ENCODE data around the gene MLLT1. TPM values are rescaled to one million over a fixed set of nuclear protein-coding genes. Genes with fewer than 3 reads are reported as not detected.

The MLLT1 gene
- total and polyA plus RNA-seq, 2 of the 8 experiments (the other 6 are each of a cell fraction or from before 2014, with no cell fraction given) = 18.8 to 45.1 TPM

DNA sequence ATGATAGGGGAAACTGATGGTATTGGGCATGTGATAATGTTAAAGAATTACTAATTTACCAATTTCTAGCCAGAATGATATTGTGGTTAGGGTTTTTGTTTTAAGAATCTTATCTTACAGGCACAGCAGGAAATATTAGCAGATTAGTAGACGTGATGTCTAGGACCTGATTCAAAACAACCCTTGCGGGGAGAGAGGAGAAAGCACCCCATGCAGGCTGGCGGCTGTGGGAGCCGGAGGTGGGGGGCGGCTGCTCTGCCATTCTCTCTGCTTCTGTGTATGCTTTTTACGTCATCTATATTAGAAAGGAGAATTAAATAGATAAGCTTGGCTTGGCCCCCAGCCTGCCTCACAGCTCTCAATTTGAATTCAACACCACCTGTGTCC, 41.5 kb downstream of the MLLT1 start:
- DNase-seq (ENCODE audit: low read depth in 1 of 2, low spot score in 2 of 2) (no peak), FAIRE-seq (no peak)
- H3K9ac ChIP-seq (replicated peaks in 1 of 4; ENCODE audit: extremely low read depth in 1 of 4, low read depth in 3 of 4, low read length in 3 of 4) = no peak overlapping the region
- ChIA-PET POLR2A (ENCODE audit: partially characterized antibody) (interaction anchor here (0.7 kb wide), 1 partner anchor 16 kb away, joined by 3 read pairs; no protein-coding TSS in a partner anchor), CTCF (ENCODE audit: partially characterized antibody) (interaction anchor here (0.6 to 3.7 kb wide), 7 partner anchors 8 to 134 kb away, joined by 3 to 19 read pairs (median 5); no protein-coding TSS in a partner anchor)
- no peak overlapping the region for H4K5ac ChIP-seq (ENCODE audit: insufficient read length, low read depth, low read length)
- peaks cover 0 to 8% (median 2%) of the 10 kb centered on the region in 4 experiments; a peak in 3 of 7 replicates for H3K4me1 ChIP-seq (replicated peaks in 1 of 4; ENCODE audit: control insufficient read depth in 3 of 4, insufficient read depth in 4 of 4, low read length in 3 of 4)
- no peak overlapping the region for H2BK12ac ChIP-seq (ENCODE audit: low read depth, low read length)
- no peak overlapping the region for H4K91ac ChIP-seq (replicated peaks; ENCODE audit: insufficient read length, low read length)
- H2BK5ac ChIP-seq (ENCODE audit: low read depth, low read length) = no peak overlapping the region
- H3K27ac ChIP-seq (ENCODE audit: low read depth, low read length) = no peak overlapping the region
- no peak overlapping the region for H3K4ac ChIP-seq (replicated peaks; ENCODE audit: insufficient read length, low read depth, low read length)
- peaks cover 25 to 59% of the 10 kb centered on the region in 2 experiments for H4K20me1 ChIP-seq (replicated peaks in 1 of 2; ENCODE audit: control insufficient read depth in 1 of 2, insufficient read depth in 2 of 2, low read length in 2 of 2)
- peaks cover 4% of the 10 kb centered on the region; the same call in 1 of the 2 replicates for H3K23me2 ChIP-seq (ENCODE audit: low read depth, low read length)
- 88% methylated on average over 6 of the region's 6 CpGs; no CpG with 5 or more reads in 1 of the 2 experiments for WGBS, 2 experiments (ENCODE audit: extremely low coverage in 1 of 2, insufficient coverage in 1 of 2, insufficient read length in 1 of 2, insufficient replicate concordance in 2 of 2, low coverage in 1 of 2, low lambda C conversion rate in 2 of 2, missing lambda C conversion rate in 1 of 2)
- no peak overlapping the region for H3K56ac ChIP-seq (replicated peaks; ENCODE audit: insufficient read length, low read depth, low read length)
- H3K14ac ChIP-seq (ENCODE audit: insufficient read length) = no peak overlapping the region
- 0 out of 2 replicates have a peak overlapping the region, but pooled peaks have one; percentile 14 for H4K8ac ChIP-seq (ENCODE audit: extremely low read depth, insufficient read depth, low read length)
- H3K36me3 ChIP-seq (ENCODE audit: control insufficient read depth in 2 of 4, insufficient read depth in 4 of 4, low read length in 3 of 4) = no peaks in the 10 kb centered on the region; a peak in 4 of 8 replicates
- no peak overlapping the region for H2BK15ac ChIP-seq (ENCODE audit: low read length)
- TF ChIP-seq POLR2A (IDR thresholded peaks at IDR 0.05; ENCODE audit: control extremely low read depth in 1 of 2, low read depth in 2 of 2, low read length in 2 of 2) = no peak
- TF ChIP-seq, protein P1, sequence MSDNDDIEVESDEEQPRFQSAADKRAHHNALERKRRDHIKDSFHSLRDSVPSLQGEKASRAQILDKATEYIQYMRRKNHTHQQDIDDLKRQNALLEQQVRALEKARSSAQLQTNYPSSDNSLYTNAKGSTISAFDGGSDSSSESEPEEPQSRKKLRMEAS (IDR thresholded peaks at IDR 0.05) = no peak
- no peak for TF ChIP-seq RXRA (IDR thresholded peaks at IDR 0.05; ENCODE audit: insufficient read depth, low read depth, low read length)
- no peak for TF ChIP-seq PHF8 (conservative IDR thresholded peaks at IDR 0.05; ENCODE audit: low read depth, low read length)
- TF ChIP-seq BCL11A (IDR thresholded peaks at IDR 0.05; ENCODE audit: low read depth in 2 of 2, low read length in 2 of 2) = no peak
- no peak for TF ChIP-seq RFX5 (IDR thresholded peaks at IDR 0.05; ENCODE audit: borderline replicate concordance, low read depth, low read length)
- TF ChIP-seq, protein P2, sequence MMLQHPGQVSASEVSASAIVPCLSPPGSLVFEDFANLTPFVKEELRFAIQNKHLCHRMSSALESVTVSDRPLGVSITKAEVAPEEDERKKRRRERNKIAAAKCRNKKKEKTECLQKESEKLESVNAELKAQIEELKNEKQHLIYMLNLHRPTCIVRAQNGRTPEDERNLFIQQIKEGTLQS (IDR thresholded peaks at IDR 0.05; ENCODE audit: insufficient read depth, low read depth, low read length) = no peak
- no peak for TF ChIP-seq ASH2L (IDR thresholded peaks at IDR 0.05; ENCODE audit: low read length)
- no peak for TF ChIP-seq SAP30 (IDR thresholded peaks at IDR 0.05; ENCODE audit: insufficient read depth, insufficient replicate concordance, low read length)
- H3K27me3 ChIP-seq (replicated peaks in 1 of 4; ENCODE audit: control insufficient read depth in 3 of 4, extremely low read depth in 1 of 4, insufficient read depth in 3 of 4, low read length in 3 of 4) = no peaks in the 10 kb centered on the region; a peak in 1 of 7 replicates
- H2AK5ac ChIP-seq (ENCODE audit: low read depth, low read length) = no peak overlapping the region
- no peaks in the 10 kb centered on the region for H3K9me3 ChIP-seq (ENCODE audit: insufficient read depth in 2 of 2, low read depth in 1 of 2, low read length in 1 of 2)
- H3K79me2 ChIP-seq (ENCODE audit: control insufficient read depth in 1 of 2, insufficient read depth in 2 of 2, low read length in 2 of 2) = peaks cover 5 to 93% of the 10 kb centered on the region in 2 experiments
- no peak overlapping the region for H3K4me3 ChIP-seq (ENCODE audit: extremely low read depth in 1 of 4, insufficient read depth in 2 of 4, low read depth in 3 of 4, low read length in 4 of 4)
- H2AFZ ChIP-seq (ENCODE audit: low read length) = no peak overlapping the region
- no peak overlapping the region for H2BK120ac ChIP-seq (replicated peaks; ENCODE audit: low read depth, low read length)
- no peak overlapping the region for H3K23ac ChIP-seq (ENCODE audit: insufficient read length)
- H3K79me1 ChIP-seq (ENCODE audit: low read depth, low read length) = peaks cover 44% of the 10 kb centered on the region
- H2BK20ac ChIP-seq (ENCODE audit: low read length) = no peak overlapping the region
- H3K18ac ChIP-seq (ENCODE audit: extremely low read depth, low read length) = no peak overlapping the region
- no peak overlapping the region for H3K4me2 ChIP-seq (ENCODE audit: insufficient read depth in 1 of 2, low read depth in 2 of 2, low read length in 2 of 2)
